Panc1 (cell line): ENCODE results near the gene RPL28. TPM values are rescaled to one million over a fixed set of nuclear protein-coding genes. Genes with fewer than 3 reads are reported as not detected.

ENCODE experiments used
- ATAC-seq: fragments of 200-7000 bp; cut with Tn5 transposase; 2 replicates; pipeline ENCODE4 v1.9.1; 2020; ENCODE audit warnings: mild to moderate bottlenecking, moderate library complexity
- BruUV-seq: library from RNA; stranded (reverse); fragments of 400-500 nt; replicated peaks from 2 replicates; lab custom pipeline; 2021; lab: Mats Ljungman, UMichigan
- CTCF ChIA-PET: fragments of 300-600 bp; sonication (Branson Sonifier 250); formaldehyde crosslinking; loops from one replicate; lab custom pipeline; 2022; ENCODE audit warnings: antibody characterized with exemption; lab: Charles Lee
- POLR2A ChIA-PET: fragments of 300-600 bp; sonication (Branson Sonifier 250); formaldehyde crosslinking; loops from one replicate; lab custom pipeline; 2022; ENCODE audit warnings: antibody characterized with exemption; lab: Charles Lee
- DNase-seq: peaks from one replicate; pipeline ENCODE4 v3.0.0-alpha.2; 2010; ENCODE audit warnings: low read depth, low spot score
- H3K27ac ChIP-seq: 2 replicates; pipeline ENCODE4 v1.5.1; 2011; ENCODE audit warnings: mild to moderate bottlenecking, low read length, inconsistent platforms
- H3K27me3 ChIP-seq: fragments of 200-500 bp; sonication (Bioruptor generic); 2 replicates; pipeline ENCODE4 v1.6.0; 2014; ENCODE audit warnings: low read length, inconsistent platforms; ENCODE audit not compliant: control insufficient read depth, insufficient read depth
- H3K36me3 ChIP-seq: fragments of 200-500 bp; sonication (Bioruptor generic); 2 replicates; pipeline ENCODE4 v1.5.1; 2014; ENCODE audit warnings: inconsistent platforms, mild to moderate bottlenecking, low read length, moderate library complexity; ENCODE audit not compliant: control insufficient read depth, insufficient read depth
- H3K4me1 ChIP-seq: 2 replicates; pipeline ENCODE4 v1.5.1; 2011; ENCODE audit warnings: inconsistent platforms, mild to moderate bottlenecking, low read length, moderate library complexity; ENCODE audit not compliant: control insufficient read depth, insufficient read depth
- H3K4me3 ChIP-seq, 2 experiments: 2 replicates each; pipeline ENCODE4 v1.5.1; 2011 to 2012; ENCODE audit warnings: low read depth in 2 of 2, low read length in 2 of 2, mild to moderate bottlenecking in 2 of 2, inconsistent platforms in 1 of 2, moderate library complexity in 1 of 2
- H3K9me3 ChIP-seq: fragments of 200-500 bp; sonication (Bioruptor generic); 2 replicates; pipeline ENCODE4 v1.5.1; 2014; ENCODE audit warnings: low read depth, mild to moderate bottlenecking, inconsistent platforms, low read length, moderate library complexity; ENCODE audit not compliant: control insufficient read depth, insufficient read depth
- POLR2AphosphoS5 ChIP-seq: IDR thresholded peaks from 2 replicates; pipeline ENCODE4 v1.6.1; 2012; ENCODE audit warnings: mild to moderate bottlenecking, low read depth, low read length, moderate library complexity
- SIN3A ChIP-seq: IDR thresholded peaks from 2 replicates; pipeline ENCODE4 v1.6.1; 2012; ENCODE audit warnings: low read depth, mild to moderate bottlenecking, low read length, moderate library complexity, borderline replicate concordance; ENCODE audit not compliant: insufficient read depth
- TCF7L2 ChIP-seq: IDR thresholded peaks from 2 replicates; pipeline ENCODE4 v1.6.1; 2011; ENCODE audit warnings: mild to moderate bottlenecking, low read depth, low read length, inconsistent platforms
- in situ Hi-C: cut with HindIII; loops from 2 replicates; pipeline ENCODE4 v1.10.0; 2016; ENCODE audit warnings: low sequenced_read_pairs, low pct_unique_long_range_greater_than_20kb
- intact Hi-C: fragments of 100-400 bp; cut with micrococcal nuclease; formaldehyde crosslinking; loops from one replicate; pipeline ENCODE4 v1.10.0; 2022; ENCODE audit not compliant: unreplicated experiment
- total RNA-seq: library from RNA; stranded (reverse); gene quantifications from one replicate; pipeline ENCODE4 v1.2.1, GENCODE V29; 2021; ENCODE audit not compliant: unreplicated experiment
- TF ChIP-seq, protein P1 (sequence below), 2 experiments: IDR thresholded peaks; 2 replicates each; pipeline ENCODE4 v1.6.1; 2011 to 2012; ENCODE audit warnings: low read depth in 2 of 2, control low read depth in 1 of 2, low read length in 1 of 2, mild to moderate bottlenecking in 1 of 2, moderate library complexity in 1 of 2; ENCODE audit not compliant: insufficient read depth in 1 of 2
- TF ChIP-seq, protein P2 (sequence below): fragments of 450-650 bp; IDR thresholded peaks from 2 replicates; pipeline ENCODE4 v1.5.1; 2017; ENCODE audit warnings: mild to moderate bottlenecking

Gene RPL28
- total RNA-seq, 1 experiment from 2014 or later = 2,154 TPM

DNA sequence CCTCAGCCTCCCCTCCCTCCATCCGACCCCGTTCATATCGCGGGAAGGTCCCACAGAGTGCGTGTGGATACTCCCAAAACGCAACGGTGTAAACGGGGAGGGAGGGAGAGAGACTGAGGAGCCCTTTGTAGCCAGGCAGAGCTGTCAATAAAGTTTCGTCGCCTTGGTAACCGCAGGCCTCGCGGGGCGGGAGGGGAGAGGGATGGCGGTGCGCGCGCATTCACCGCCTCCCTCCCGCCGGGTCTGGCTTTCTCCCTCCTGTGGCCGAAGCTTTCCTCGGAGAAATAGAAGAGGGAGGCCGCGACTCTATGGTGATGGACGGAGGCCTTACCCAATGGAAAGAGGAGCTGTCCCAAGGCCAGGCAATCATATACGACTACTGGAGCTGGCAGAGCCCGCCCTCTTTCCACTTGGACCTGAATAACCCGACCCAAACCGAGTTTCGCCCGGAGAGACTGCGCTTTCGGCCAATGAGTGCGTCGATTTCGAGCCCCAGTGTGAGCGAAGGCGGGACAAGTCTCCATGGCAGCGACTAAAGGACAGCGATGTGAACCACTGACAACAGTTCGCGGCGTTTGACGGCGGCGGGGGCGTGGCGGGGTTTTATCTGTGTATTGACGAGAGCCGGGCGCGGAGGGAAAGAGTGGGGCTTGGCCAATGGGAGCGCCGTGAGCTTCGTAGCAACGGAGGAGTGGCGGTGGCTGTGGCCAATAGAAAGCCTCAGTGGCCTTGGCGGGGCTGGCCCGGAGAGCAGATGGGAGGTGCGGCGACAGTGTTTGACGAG, 46.4 kb upstream of the RPL28 start, which contains the start of gene KMT5C:
TSS of gene KMT5C (plus strand) at position 772 of the 784 bp plus-strand sequence. CDS start 2,061 bp downstream, outside the sequence.
- no TSS peak for BruUV-seq
- TF ChIP-seq TCF7L2 (peak; percentile 82), SIN3A (0 out of 2 replicates have a peak, but pooled peaks have one; percentile 23), POLR2AphosphoS5 (peak; percentile 59)
- TF ChIP-seq, protein P1, sequence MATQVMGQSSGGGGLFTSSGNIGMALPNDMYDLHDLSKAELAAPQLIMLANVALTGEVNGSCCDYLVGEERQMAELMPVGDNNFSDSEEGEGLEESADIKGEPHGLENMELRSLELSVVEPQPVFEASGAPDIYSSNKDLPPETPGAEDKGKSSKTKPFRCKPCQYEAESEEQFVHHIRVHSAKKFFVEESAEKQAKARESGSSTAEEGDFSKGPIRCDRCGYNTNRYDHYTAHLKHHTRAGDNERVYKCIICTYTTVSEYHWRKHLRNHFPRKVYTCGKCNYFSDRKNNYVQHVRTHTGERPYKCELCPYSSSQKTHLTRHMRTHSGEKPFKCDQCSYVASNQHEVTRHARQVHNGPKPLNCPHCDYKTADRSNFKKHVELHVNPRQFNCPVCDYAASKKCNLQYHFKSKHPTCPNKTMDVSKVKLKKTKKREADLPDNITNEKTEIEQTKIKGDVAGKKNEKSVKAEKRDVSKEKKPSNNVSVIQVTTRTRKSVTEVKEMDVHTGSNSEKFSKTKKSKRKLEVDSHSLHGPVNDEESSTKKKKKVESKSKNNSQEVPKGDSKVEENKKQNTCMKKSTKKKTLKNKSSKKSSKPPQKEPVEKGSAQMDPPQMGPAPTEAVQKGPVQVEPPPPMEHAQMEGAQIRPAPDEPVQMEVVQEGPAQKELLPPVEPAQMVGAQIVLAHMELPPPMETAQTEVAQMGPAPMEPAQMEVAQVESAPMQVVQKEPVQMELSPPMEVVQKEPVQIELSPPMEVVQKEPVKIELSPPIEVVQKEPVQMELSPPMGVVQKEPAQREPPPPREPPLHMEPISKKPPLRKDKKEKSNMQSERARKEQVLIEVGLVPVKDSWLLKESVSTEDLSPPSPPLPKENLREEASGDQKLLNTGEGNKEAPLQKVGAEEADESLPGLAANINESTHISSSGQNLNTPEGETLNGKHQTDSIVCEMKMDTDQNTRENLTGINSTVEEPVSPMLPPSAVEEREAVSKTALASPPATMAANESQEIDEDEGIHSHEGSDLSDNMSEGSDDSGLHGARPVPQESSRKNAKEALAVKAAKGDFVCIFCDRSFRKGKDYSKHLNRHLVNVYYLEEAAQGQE (IDR thresholded peaks at IDR 0.05; ENCODE audit: insufficient read depth in 1 of 2, low read depth in 2 of 2, low read length in 1 of 2) = no peak
- TF ChIP-seq, protein P2, sequence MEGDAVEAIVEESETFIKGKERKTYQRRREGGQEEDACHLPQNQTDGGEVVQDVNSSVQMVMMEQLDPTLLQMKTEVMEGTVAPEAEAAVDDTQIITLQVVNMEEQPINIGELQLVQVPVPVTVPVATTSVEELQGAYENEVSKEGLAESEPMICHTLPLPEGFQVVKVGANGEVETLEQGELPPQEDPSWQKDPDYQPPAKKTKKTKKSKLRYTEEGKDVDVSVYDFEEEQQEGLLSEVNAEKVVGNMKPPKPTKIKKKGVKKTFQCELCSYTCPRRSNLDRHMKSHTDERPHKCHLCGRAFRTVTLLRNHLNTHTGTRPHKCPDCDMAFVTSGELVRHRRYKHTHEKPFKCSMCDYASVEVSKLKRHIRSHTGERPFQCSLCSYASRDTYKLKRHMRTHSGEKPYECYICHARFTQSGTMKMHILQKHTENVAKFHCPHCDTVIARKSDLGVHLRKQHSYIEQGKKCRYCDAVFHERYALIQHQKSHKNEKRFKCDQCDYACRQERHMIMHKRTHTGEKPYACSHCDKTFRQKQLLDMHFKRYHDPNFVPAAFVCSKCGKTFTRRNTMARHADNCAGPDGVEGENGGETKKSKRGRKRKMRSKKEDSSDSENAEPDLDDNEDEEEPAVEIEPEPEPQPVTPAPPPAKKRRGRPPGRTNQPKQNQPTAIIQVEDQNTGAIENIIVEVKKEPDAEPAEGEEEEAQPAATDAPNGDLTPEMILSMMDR = no peak
- Histone ChIP-seq H3K27me3 (no peaks in the 10 kb centered on the region), H3K4me1 (peaks cover 16% of the 10 kb centered on the region), H3K27ac (peak within 1 kb of the TSS; percentile 98), H3K4me3 (peak within 1 kb of the TSS; percentile 73 to 87), H3K36me3 (no peaks in the 10 kb centered on the region), H3K9me3 (no peaks in the 10 kb centered on the region)
- ATAC-seq (peak; percentile 92), DNase-seq (peak; percentile 100)
- ChIA-PET CTCF (interaction anchor here (0.5 to 2.4 kb wide), 8 partner anchors 9 to 285 kb away, joined by 3 to 16 read pairs (median 4); partner anchors contain the start of genes RPL28 and ZNF784), POLR2A (interaction anchor here (0.6 to 1.5 kb wide), 15 partner anchors 9 to 311 kb away, joined by 3 to 24 read pairs (median 6); partner anchors contain the start of genes PPP6R1 and TMEM238)
- in situ Hi-C loops = no loop called here
- intact Hi-C loops = no loop called here

- intact Hi-C loops = no loop called here
- H3K27me3 ChIP-seq = no peaks in the 10 kb centered on the region
- POLR2A ChIA-PET = interaction anchor here (0.6 to 1.5 kb wide), 11 partner anchors 8 to 312 kb away, joined by 3 to 24 read pairs (median 4); partner anchors contain the start of gene TMEM238
Measured at GRCh38 chr19:55339889-55340783, 45.6 kb upstream of the RPL28 start.

More at GRCh38 chr19:55339889-55340783, 45.6 kb upstream of the RPL28 start:
- H3K4me1 ChIP-seq = peaks cover 16% of the 10 kb centered on the region
- no peak for DNase-seq
- no peaks in the 10 kb centered on the region for H3K36me3 ChIP-seq
- no peaks in the 10 kb centered on the region for H3K9me3 ChIP-seq
- H3K27ac ChIP-seq = peak overlapping the region; percentile 83
- in situ Hi-C loops = no loop called here
- BruUV-seq = no TSS peak
- TF ChIP-seq POLR2AphosphoS5 = peak; percentile 52
- no peak for TF ChIP-seq TCF7L2
- peak overlapping the region; percentile 73 to 87 for H3K4me3 ChIP-seq
- CTCF ChIA-PET = interaction anchor here (0.6 to 2.4 kb wide), 5 partner anchors 18 to 164 kb away, joined by 3 to 16 read pairs (median 4); no protein-coding TSS in a partner anchor
- 0 out of 2 replicates have a peak, but pooled peaks have one; percentile 0 for ATAC-seq
